ENCODE results near the gene ORC5. TPM values are rescaled to one million over a fixed set of nuclear protein-coding genes. Genes with fewer than 3 reads are reported as not detected.

ORC5 gene
- total RNA-seq, 4 donors from 2014 or later: 10.5 to 28.7 (median 13.5) TPM

- no peaks in the 10 kb centered on the region for H3K9me3 ChIP-seq
- WGBS: 16% methylated on average over 26 of the region's 29 CpGs
- TF ChIP-seq EP300 (IDR thresholded peaks at IDR 0.05): no peak
- TF ChIP-seq, protein P1, sequence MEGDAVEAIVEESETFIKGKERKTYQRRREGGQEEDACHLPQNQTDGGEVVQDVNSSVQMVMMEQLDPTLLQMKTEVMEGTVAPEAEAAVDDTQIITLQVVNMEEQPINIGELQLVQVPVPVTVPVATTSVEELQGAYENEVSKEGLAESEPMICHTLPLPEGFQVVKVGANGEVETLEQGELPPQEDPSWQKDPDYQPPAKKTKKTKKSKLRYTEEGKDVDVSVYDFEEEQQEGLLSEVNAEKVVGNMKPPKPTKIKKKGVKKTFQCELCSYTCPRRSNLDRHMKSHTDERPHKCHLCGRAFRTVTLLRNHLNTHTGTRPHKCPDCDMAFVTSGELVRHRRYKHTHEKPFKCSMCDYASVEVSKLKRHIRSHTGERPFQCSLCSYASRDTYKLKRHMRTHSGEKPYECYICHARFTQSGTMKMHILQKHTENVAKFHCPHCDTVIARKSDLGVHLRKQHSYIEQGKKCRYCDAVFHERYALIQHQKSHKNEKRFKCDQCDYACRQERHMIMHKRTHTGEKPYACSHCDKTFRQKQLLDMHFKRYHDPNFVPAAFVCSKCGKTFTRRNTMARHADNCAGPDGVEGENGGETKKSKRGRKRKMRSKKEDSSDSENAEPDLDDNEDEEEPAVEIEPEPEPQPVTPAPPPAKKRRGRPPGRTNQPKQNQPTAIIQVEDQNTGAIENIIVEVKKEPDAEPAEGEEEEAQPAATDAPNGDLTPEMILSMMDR (IDR thresholded peaks at IDR 0.05): peak; percentile 26 to 80
- DNase-seq (ENCODE audit: low spot score in 2 of 2): no peak
- no peaks in the 10 kb centered on the region for H3K4me1 ChIP-seq
- H3K27me3 ChIP-seq: peaks cover 5% of the 10 kb centered on the region
- no peaks in the 10 kb centered on the region for H3K36me3 ChIP-seq
- H3K27ac ChIP-seq: no peak overlapping the region
- H3K4me3 ChIP-seq: no peak overlapping the region
Observed at GRCh38 chr7:104231054-104232046, 23.5 kb upstream of the ORC5 start.

GRCh38 chr7:104230606-104231005, 22.8 kb upstream of the ORC5 start:
- H3K27ac ChIP-seq: no peak overlapping the region
- 28% methylated on average over 4 of the region's 4 CpGs for WGBS
- TF ChIP-seq POLR2AphosphoS5 (IDR thresholded peaks at IDR 0.05) (no peak), POLR2A (IDR thresholded peaks at IDR 0.05) (no peak), EP300 (IDR thresholded peaks at IDR 0.05) (no peak)
- TF ChIP-seq, protein P1 (IDR thresholded peaks at IDR 0.05): no peak
- H3K36me3 ChIP-seq: no peaks in the 10 kb centered on the region
- H3K4me3 ChIP-seq: no peak overlapping the region
- H3K4me1 ChIP-seq: no peaks in the 10 kb centered on the region
- no peaks in the 10 kb centered on the region for H3K9me3 ChIP-seq
- no peak for DNase-seq (ENCODE audit: low spot score in 2 of 2)
- peaks cover 5% of the 10 kb centered on the region for H3K27me3 ChIP-seq

GRCh38 chr7:104228442-104228841, 20.6 kb upstream of the ORC5 start:
- H3K36me3 ChIP-seq: no peaks in the 10 kb centered on the region

GRCh38 chr7:104225451-104225850, 17.6 kb upstream of the ORC5 start:
- 73% methylated on average over 1 of the region's 1 CpG for WGBS
- H3K9me3 ChIP-seq: no peaks in the 10 kb centered on the region
- no peaks in the 10 kb centered on the region for H3K36me3 ChIP-seq
- H3K4me1 ChIP-seq: no peaks in the 10 kb centered on the region
- no peak for DNase-seq (ENCODE audit: low spot score in 2 of 2)
- TF ChIP-seq POLR2A (IDR thresholded peaks at IDR 0.05): no peak
- TF ChIP-seq POLR2AphosphoS5 (IDR thresholded peaks at IDR 0.05): no peak
- no peak for TF ChIP-seq EP300 (IDR thresholded peaks at IDR 0.05)
- TF ChIP-seq, protein P1 (IDR thresholded peaks at IDR 0.05): no peak
- H3K27ac ChIP-seq: no peak overlapping the region
- H3K4me3 ChIP-seq: no peak overlapping the region
- no peaks in the 10 kb centered on the region for H3K27me3 ChIP-seq

More at GRCh38 chr7:104228442-104228841, 20.6 kb upstream of the ORC5 start:
- 88% methylated on average over 2 of the region's 2 CpGs for WGBS
- Histone ChIP-seq H3K4me3 (no peak overlapping the region), H3K9me3 (no peaks in the 10 kb centered on the region), H3K27me3 (peaks cover 5% of the 10 kb centered on the region), H3K27ac (no peak overlapping the region), H3K4me1 (no peaks in the 10 kb centered on the region)
- no peak for DNase-seq (ENCODE audit: low spot score in 2 of 2)
- no peak for TF ChIP-seq EP300 (IDR thresholded peaks at IDR 0.05)
- no peak for TF ChIP-seq POLR2AphosphoS5 (IDR thresholded peaks at IDR 0.05)
- TF ChIP-seq, protein P1 (IDR thresholded peaks at IDR 0.05): no peak
- TF ChIP-seq POLR2A (IDR thresholded peaks at IDR 0.05): no peak

DNA sequence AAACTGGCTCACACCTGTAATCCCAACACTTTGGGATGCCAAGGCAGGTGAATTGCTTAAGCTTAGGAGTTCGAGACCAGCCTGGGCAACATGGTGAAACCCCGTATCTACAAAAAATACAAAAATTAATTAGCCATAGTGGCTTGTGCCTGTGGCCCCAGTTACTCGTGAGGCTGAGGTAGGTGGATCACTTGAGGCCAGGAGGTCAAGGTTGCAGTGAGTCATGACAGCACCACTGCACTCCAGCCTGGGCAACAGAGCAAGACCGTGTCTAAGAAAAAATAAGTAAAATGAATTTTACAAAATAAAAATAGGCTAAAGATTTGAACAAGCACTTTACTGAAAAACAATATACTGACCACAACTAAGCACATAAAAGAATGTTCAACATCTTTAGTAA, 9.8 kb upstream of the ORC5 start:
- no peak for DNase-seq (ENCODE audit: low spot score in 2 of 2)
- H3K27me3 ChIP-seq: no peaks in the 10 kb centered on the region
- no peaks in the 10 kb centered on the region for H3K4me1 ChIP-seq
- no peak for TF ChIP-seq EP300 (IDR thresholded peaks at IDR 0.05)
- TF ChIP-seq, protein P1 (IDR thresholded peaks at IDR 0.05): no peak
- H3K27ac ChIP-seq: no peak overlapping the region
- WGBS: 63% methylated on average over 4 of the region's 4 CpGs
- no peaks in the 10 kb centered on the region for H3K9me3 ChIP-seq
- no peaks in the 10 kb centered on the region for H3K36me3 ChIP-seq
- H3K4me3 ChIP-seq: no peak overlapping the region

Data from suprapubic skin (tissue), 4 donors.